Measurements from ENCODE around the gene NLK. TPM values are rescaled to one million over a fixed set of nuclear protein-coding genes. Genes with fewer than 3 reads are reported as not detected.

The NLK gene
- total and polyA plus RNA-seq, 8 donors, result 9.8 to 16.7 (median 13.5) TPM

DNA sequence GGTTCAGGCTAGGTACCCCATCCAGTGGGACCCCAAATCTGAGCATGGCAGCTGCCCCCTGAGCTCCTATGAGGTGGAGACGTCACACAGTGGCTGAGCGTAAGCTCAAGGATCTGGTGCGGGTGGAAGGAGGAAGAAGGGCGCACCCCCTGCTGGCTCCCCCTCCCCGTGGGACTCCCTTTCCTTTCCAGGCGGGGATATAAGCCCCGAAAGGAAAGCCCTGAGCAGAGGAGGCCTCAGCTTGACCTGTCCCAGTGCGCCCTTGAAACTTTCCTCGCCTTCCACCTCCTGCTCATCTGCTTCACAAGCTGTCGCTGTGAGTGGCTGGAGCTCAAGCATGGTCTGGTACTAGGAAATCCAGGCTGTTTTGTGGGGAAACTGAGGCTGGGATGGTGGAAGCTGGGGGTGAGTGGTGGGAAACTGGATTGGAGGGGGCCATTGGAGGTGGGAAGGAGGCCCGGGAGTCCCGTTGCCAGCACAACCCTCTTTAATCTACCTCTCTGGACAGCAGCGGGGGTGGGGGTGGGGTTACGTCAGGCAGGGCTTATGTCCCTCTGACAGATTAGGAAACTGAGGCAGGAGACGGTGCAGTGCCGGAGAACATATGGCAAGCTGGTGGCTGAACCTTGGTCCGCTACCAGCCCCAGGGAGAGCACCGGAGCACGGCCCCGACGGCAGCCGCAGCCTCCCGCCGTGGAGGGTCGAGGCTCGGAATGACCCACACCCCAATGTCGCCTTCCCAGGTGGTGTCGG is 184.3 kb downstream of the NLK start:
- intact Hi-C loops (cut with DNase I), result loop anchor here in 1 of 3 donors (10.0 kb wide), 1 partner anchor 182 kb away; the partner anchor contains the start of gene NLK
- DNase-seq, result peak in 2 of 6 donors; percentile 37 to 47
- Histone ChIP-seq H3K27me3 (no peaks in the 10 kb centered on the region), H3K4me3 (peak overlapping the region; percentile 18 to 60 (median 42)), H3K4me1 (peaks cover 0 to 13% (median 0%) of the 10 kb centered on the region in 3 donors), H3K9me3 (no peaks in the 10 kb centered on the region), H3K36me3 (no peaks in the 10 kb centered on the region), H3K27ac (peak overlapping the region; percentile 61 to 98 (median 84))
- peak; percentile 0 to 2 (median 2) for ATAC-seq
- TF ChIP-seq, protein P1, sequence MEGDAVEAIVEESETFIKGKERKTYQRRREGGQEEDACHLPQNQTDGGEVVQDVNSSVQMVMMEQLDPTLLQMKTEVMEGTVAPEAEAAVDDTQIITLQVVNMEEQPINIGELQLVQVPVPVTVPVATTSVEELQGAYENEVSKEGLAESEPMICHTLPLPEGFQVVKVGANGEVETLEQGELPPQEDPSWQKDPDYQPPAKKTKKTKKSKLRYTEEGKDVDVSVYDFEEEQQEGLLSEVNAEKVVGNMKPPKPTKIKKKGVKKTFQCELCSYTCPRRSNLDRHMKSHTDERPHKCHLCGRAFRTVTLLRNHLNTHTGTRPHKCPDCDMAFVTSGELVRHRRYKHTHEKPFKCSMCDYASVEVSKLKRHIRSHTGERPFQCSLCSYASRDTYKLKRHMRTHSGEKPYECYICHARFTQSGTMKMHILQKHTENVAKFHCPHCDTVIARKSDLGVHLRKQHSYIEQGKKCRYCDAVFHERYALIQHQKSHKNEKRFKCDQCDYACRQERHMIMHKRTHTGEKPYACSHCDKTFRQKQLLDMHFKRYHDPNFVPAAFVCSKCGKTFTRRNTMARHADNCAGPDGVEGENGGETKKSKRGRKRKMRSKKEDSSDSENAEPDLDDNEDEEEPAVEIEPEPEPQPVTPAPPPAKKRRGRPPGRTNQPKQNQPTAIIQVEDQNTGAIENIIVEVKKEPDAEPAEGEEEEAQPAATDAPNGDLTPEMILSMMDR (IDR thresholded peaks at IDR 0.05), result no peak
- FAIRE-seq, result no peak
- WGBS, 2 donors, result 34 to 40% methylated on average over 19 to 28 of the region's 28 CpGs

DNA sequence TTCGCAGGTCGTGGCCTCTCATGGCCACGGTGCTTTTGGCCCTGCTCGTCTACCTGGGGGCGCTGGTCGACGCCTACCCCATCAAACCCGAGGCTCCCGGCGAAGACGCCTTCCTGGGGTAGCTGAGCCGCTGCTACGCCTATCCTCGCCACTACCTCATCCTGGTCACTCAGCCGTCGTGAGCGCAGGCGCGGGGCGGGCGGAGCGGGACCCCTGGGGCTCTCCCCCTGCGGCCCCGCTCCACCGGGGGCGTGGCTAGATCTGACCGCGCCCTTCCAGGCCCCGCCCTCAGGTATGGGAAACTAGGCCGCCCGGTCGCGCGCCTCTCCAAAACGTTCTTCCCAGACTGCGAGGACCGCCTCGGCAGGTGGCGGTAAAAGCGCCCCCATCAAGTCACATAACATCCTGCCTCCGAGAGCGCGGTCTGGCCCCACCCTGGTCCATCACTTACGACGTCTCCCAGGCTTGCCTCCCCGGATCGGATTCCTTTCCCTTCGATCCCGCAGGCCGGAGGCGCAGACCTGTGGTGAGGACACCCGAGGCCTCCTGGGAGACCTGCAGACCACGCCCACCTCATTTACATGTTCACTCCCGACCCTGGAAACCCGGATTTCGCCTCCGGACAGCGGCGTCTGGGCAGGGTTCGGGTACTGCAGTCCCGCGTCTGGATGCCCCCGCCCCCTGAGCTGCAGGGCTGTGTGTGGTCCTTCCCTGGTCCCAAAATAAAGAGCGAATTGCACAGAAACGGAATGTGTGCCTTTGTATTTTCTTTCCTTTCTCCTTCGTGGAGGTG is 185.0 kb downstream of the NLK start:
- DNase-seq (peak; percentile 94 to 98 (median 96)), FAIRE-seq (no peak), ATAC-seq (peak; percentile 83 to 93 (median 86))
- Histone ChIP-seq H3K4me3 (peak overlapping the region; percentile 18 to 60 (median 42)), H3K27ac (peak overlapping the region; percentile 61 to 98 (median 84)), H3K36me3 (no peaks in the 10 kb centered on the region), H3K4me1 (peaks cover 0 to 13% (median 0%) of the 10 kb centered on the region in 3 donors), H3K27me3 (no peaks in the 10 kb centered on the region), H3K9me3 (no peaks in the 10 kb centered on the region)
- TF ChIP-seq, protein P1 (IDR thresholded peaks at IDR 0.05), result no peak
- intact Hi-C loops (cut with DNase I), result loop anchor here in 1 of 3 donors (10.0 kb wide), 1 partner anchor 183 kb away; the partner anchor contains the start of gene NLK
- WGBS, 2 donors, result 2 to 3% methylated on average over 66 of the region's 66 CpGs

DNA sequence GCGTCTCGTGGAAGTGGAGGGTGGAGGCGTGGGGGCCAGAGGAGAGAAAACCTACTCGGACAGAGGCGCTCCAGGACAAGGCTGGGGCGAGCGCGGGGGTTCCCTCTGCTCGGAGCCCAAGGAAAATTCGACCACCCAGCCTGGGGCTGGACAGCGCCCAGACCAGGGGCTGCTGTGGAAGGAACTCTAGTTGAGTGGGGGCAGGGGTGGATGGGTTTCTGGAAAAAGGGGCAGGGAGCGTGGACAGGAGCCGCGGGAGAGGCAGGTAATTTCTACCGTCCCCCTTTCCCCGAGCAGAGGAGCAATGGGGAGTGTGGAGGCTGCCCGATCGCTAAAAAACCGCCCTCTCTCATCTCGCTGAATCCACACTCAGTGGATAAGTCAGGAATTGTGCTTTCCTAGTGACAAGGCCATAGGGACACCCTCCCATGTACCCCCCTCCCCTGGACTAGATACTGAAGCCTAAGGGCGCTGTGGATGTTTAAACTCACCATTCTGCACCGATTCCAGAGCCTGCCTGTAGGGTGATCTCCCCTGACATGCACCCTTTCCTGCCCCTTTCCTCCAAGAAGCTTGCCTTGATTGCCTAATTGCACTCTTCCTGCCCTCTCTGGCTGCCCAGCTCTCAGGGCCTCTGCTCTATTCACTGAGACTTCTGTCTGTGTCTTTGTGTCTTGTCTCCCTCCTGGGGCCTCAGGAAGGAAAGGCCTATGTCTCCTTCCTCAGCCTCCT is 185.8 kb downstream of the NLK start:
- peak in 1 of 6 donors; percentile 53 for DNase-seq
- no peak for FAIRE-seq
- Histone ChIP-seq H3K36me3 (no peaks in the 10 kb centered on the region), H3K27me3 (no peaks in the 10 kb centered on the region), H3K4me1 (peaks cover 0 to 13% (median 0%) of the 10 kb centered on the region in 3 donors), H3K4me3 (peak overlapping the region; percentile 18 to 60 (median 42)), H3K9me3 (no peaks in the 10 kb centered on the region), H3K27ac (peak overlapping the region; percentile 61 to 98 (median 84))
- intact Hi-C loops (cut with DNase I), result loop anchor here in 1 of 3 donors (10.0 kb wide), 1 partner anchor 183 kb away; the partner anchor contains the start of gene NLK
- 5 to 9% methylated on average over 21 to 22 of the region's 22 CpGs for WGBS, 2 donors
- ATAC-seq, result peak; percentile 3 to 12 (median 5)
- TF ChIP-seq, protein P1 (IDR thresholded peaks at IDR 0.05), result no peak

- intact Hi-C loops (cut with DNase I), result loop anchor here in 1 of 3 donors (10.0 kb wide), 1 partner anchor 184 kb away; the partner anchor contains the start of gene NLK
- WGBS, 2 donors, result 38 to 47% methylated on average over 4 of the region's 4 CpGs
- peaks cover 0 to 13% (median under 1%) of the 10 kb centered on the region in 3 donors for H3K4me1 ChIP-seq
- TF ChIP-seq, protein P1 (IDR thresholded peaks at IDR 0.05), result no peak
- H3K27ac ChIP-seq, result peak overlapping the region; percentile 88 to 98 (median 98)
- H3K36me3 ChIP-seq, result no peaks in the 10 kb centered on the region
- H3K27me3 ChIP-seq, result no peaks in the 10 kb centered on the region
- FAIRE-seq (no peak), DNase-seq (no peak), ATAC-seq (no peak)
- peak overlapping the region in 2 of 4 donors; percentile 58 to 60 for H3K4me3 ChIP-seq
- H3K9me3 ChIP-seq, result no peaks in the 10 kb centered on the region
Measured at GRCh38 chr17:28228986-28229729, 186.7 kb downstream of the NLK start.
